Natural killer cell (primary cell): ENCODE data around the gene EGFR. TPM values are rescaled to one million over a fixed set of nuclear protein-coding genes. Genes with fewer than 3 reads are reported as not detected.

Experiments
- ATAC-seq, 3 donors: fragments of 150-1000 bp in 2 of 3; fragments of 200-7000 bp in 1 of 3; cut with Tn5 transposase; 1 replicate in 1 of 3; 2 replicates in 2 of 3; pipeline ENCODE4 v1.10.0; 2021; ENCODE audit warnings: mild to moderate bottlenecking in 2 of 3, moderate library complexity in 2 of 3
- DNase-seq, 2 donors: peaks; one replicate each; pipeline versions ENCODE4 v3.0.0 to v3.0.0-alpha.2; 2013 to 2021; ENCODE audit warnings: mixed read lengths in 1 of 2
- H3K27ac ChIP-seq: one replicate; pipeline ENCODE4 v1.5.1; 2013; ENCODE audit warnings: mild to moderate bottlenecking, low read length
- H3K27me3 ChIP-seq: one replicate; pipeline ENCODE4 v1.6.1; 2013; ENCODE audit warnings: low read length; ENCODE audit not compliant: control insufficient read depth, insufficient read depth
- H3K36me3 ChIP-seq: one replicate; pipeline ENCODE4 v1.6.1; 2013; ENCODE audit warnings: low read length; ENCODE audit not compliant: control insufficient read depth, insufficient read depth
- H3K4me1 ChIP-seq: one replicate; pipeline ENCODE4 v1.6.1; 2013; ENCODE audit warnings: low read length; ENCODE audit not compliant: control insufficient read depth, insufficient read depth
- H3K4me3 ChIP-seq: one replicate; pipeline ENCODE4 v1.5.1; 2013; ENCODE audit warnings: low read length
- H3K9me3 ChIP-seq: one replicate; pipeline ENCODE4 v1.6.1; 2013; ENCODE audit warnings: low read length; ENCODE audit not compliant: control insufficient read depth, insufficient read depth
- H3K27ac Mint-ChIP-seq, 2 donors: one replicate each; pipeline ENCODE4 v1.8.0; 2022; ENCODE audit warnings: mild to moderate bottlenecking in 2 of 2, mixed read lengths in 2 of 2, moderate library complexity in 1 of 2
- H3K27me3 Mint-ChIP-seq, 2 donors: one replicate each; pipeline ENCODE4 v1.8.0; 2022; ENCODE audit warnings: low read depth in 2 of 2, mixed read lengths in 2 of 2
- H3K36me3 Mint-ChIP-seq: one replicate; pipeline ENCODE4 v1.8.0; 2022; ENCODE audit warnings: mixed read lengths
- H3K4me1 Mint-ChIP-seq, 2 donors: one replicate each; pipeline ENCODE4 v1.8.0; 2022; ENCODE audit warnings: mixed read lengths in 2 of 2
- H3K4me3 Mint-ChIP-seq: one replicate; pipeline ENCODE4 v1.8.0; 2022; ENCODE audit warnings: mild to moderate bottlenecking, moderate library complexity, mixed read lengths
- H3K9me3 Mint-ChIP-seq, 2 donors: one replicate each; pipeline ENCODE4 v1.8.0; 2022; ENCODE audit warnings: mixed read lengths in 2 of 2
- CTCF ChIP-seq: fragments of 200-600 bp; IDR thresholded peaks from one replicate; pipeline ENCODE4 v1.8.0; 2022; ENCODE audit warnings: antibody characterized with exemption
- WGBS: methylation state at CpG from one replicate; pipeline ENCODE4 v1.1.7; 2013; ENCODE audit warnings: missing lambda C conversion rate; ENCODE audit not compliant: insufficient coverage; 5-methylcytosine and 5-hydroxymethylcytosine counted together
- intact Hi-C: fragments of 100-400 bp; cut with micrococcal nuclease; formaldehyde crosslinking; loops from one replicate; pipeline ENCODE4 v1.14.2; 2022
- total RNA-seq, 4 donors: library from RNA; stranded (reverse); fragments of 120-200 nt in 1 of 4; gene quantifications; one replicate each; pipeline versions ENCODE4 v1.2.3 to v1.2.4, GENCODE V29; 2013 to 2022

EGFR gene
- total RNA-seq, 3 donors from 2014 or later (not counting 1 experiment from before 2014, with no cell fraction given), result not detected

- H3K9me3 Mint-ChIP-seq, result no peaks in the 10 kb centered on the region
- no peaks in the 10 kb centered on the region for H3K36me3 Mint-ChIP-seq
- no peaks in the 10 kb centered on the region for H3K9me3 ChIP-seq
- no peak overlapping the region for H3K27ac ChIP-seq
- WGBS, result 62% methylated on average over 7 of the region's 7 CpGs
- no peak overlapping the region for H3K27ac Mint-ChIP-seq
- ATAC-seq, result no peak
- H3K27me3 ChIP-seq, result peaks cover 5% of the 10 kb centered on the region
- no peak overlapping the region for H3K4me3 ChIP-seq
- no peaks in the 10 kb centered on the region for H3K36me3 ChIP-seq
- DNase-seq, result no peak
- peaks cover 14 to 19% of the 10 kb centered on the region in 2 donors for H3K27me3 Mint-ChIP-seq
- no peak overlapping the region for H3K4me3 Mint-ChIP-seq
- no peak for TF ChIP-seq CTCF
- H3K4me1 ChIP-seq, result no peaks in the 10 kb centered on the region
- no peaks in the 10 kb centered on the region for H3K4me1 Mint-ChIP-seq
- intact Hi-C loops, result no loop called here
Measured at GRCh38 chr7:55066524-55066923, 47.7 kb downstream of the EGFR start.

- no peaks in the 10 kb centered on the region for H3K4me1 ChIP-seq
- H3K27me3 Mint-ChIP-seq, result peaks cover 14 to 19% of the 10 kb centered on the region in 2 donors
- no peaks in the 10 kb centered on the region for H3K36me3 ChIP-seq
- no peaks in the 10 kb centered on the region for H3K4me1 Mint-ChIP-seq
- no peak overlapping the region for H3K4me3 Mint-ChIP-seq
- no peak for DNase-seq
- no peak overlapping the region for H3K27ac Mint-ChIP-seq
- H3K27ac ChIP-seq, result no peak overlapping the region
- intact Hi-C loops, result no loop called here
- ATAC-seq, result no peak
- H3K9me3 Mint-ChIP-seq, result no peaks in the 10 kb centered on the region
- H3K4me3 ChIP-seq, result no peak overlapping the region
- peaks cover 5% of the 10 kb centered on the region for H3K27me3 ChIP-seq
- H3K36me3 Mint-ChIP-seq, result no peaks in the 10 kb centered on the region
- TF ChIP-seq CTCF, result no peak
- no peaks in the 10 kb centered on the region for H3K9me3 ChIP-seq
- WGBS, result 87% methylated on average over 6 of the region's 6 CpGs
Measured at GRCh38 chr7:55066938-55067337, 48.1 kb downstream of the EGFR start.

DNA sequence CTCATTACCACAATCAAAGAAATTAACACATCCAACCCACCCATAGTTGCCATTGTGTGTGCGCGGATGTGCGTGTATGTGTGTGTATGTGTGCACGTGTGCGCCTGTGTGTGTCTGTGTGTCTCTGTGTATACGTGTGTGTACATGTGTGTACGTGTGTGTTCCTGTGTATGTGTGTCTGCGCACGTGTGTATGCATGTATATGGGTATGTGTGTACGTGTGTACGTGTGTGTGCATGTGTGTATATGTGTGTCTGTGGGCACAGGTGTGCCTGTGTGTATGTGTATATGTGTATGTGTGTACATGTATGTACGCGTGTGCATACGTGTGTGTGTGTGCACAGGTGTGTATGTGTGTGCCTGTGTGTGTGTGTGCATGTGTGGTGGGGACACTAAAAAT lies 48.9 kb downstream of the EGFR start:
- Histone ChIP-seq H3K27ac (no peak overlapping the region), H3K9me3 (no peaks in the 10 kb centered on the region), H3K27me3 (peaks cover 3% of the 10 kb centered on the region), H3K4me3 (no peak overlapping the region), H3K4me1 (no peaks in the 10 kb centered on the region), H3K36me3 (no peaks in the 10 kb centered on the region)
- intact Hi-C loops, result no loop called here
- TF ChIP-seq CTCF, result no peak
- H3K4me1 Mint-ChIP-seq, result peaks cover 0 to under 1% of the 10 kb centered on the region in 2 donors
- no peaks in the 10 kb centered on the region for H3K36me3 Mint-ChIP-seq
- no peak overlapping the region for H3K4me3 Mint-ChIP-seq
- DNase-seq, result no peak
- peaks cover 14 to 19% of the 10 kb centered on the region in 2 donors for H3K27me3 Mint-ChIP-seq
- no peak for ATAC-seq
- 92% methylated on average over 14 of the region's 14 CpGs for WGBS
- H3K27ac Mint-ChIP-seq, result no peak overlapping the region
- no peaks in the 10 kb centered on the region for H3K9me3 Mint-ChIP-seq

GRCh38 chr7:55069271-55069792 lies 50.5 kb downstream of the EGFR start:
- TF ChIP-seq CTCF, result no peak
- H3K27me3 Mint-ChIP-seq, result peaks cover 7 to 19% of the 10 kb centered on the region in 2 donors
- Histone ChIP-seq H3K27ac (no peak overlapping the region), H3K9me3 (no peaks in the 10 kb centered on the region), H3K36me3 (no peaks in the 10 kb centered on the region), H3K4me3 (no peak overlapping the region), H3K27me3 (peaks cover 2% of the 10 kb centered on the region), H3K4me1 (peaks cover 7% of the 10 kb centered on the region)
- H3K36me3 Mint-ChIP-seq, result no peaks in the 10 kb centered on the region
- no peaks in the 10 kb centered on the region for H3K9me3 Mint-ChIP-seq
- ATAC-seq (no peak), DNase-seq (no peak)
- intact Hi-C loops, result no loop called here
- peaks cover 9 to 16% of the 10 kb centered on the region in 2 donors for H3K4me1 Mint-ChIP-seq
- WGBS, result 75% methylated on average over 5 of the region's 5 CpGs
- no peak overlapping the region for H3K27ac Mint-ChIP-seq
- no peak overlapping the region for H3K4me3 Mint-ChIP-seq
